K562 (cell line): ENCODE data around the gene ZNF740. TPM values are rescaled to one million over a fixed set of nuclear protein-coding genes. Genes with fewer than 3 reads are reported as not detected.

Experiments used
- EP300 ChIP-seq: IDR thresholded peaks from 2 replicates; pipeline ENCODE4 v1.6.1; 2012; ENCODE audit warnings: low read length, improper control_type of control experiment
- ETV6 ChIP-seq, 3 experiments: fragments of 150-350 bp in 1 of 3; sonication (generic) in 1 of 3; formaldehyde crosslinking in 1 of 3; IDR thresholded peaks; 2 replicates each; pipeline versions ENCODE4 v1.6.1 to v1.8.0; 2014 to 2022; ENCODE audit warnings: borderline replicate concordance in 2 of 3, low read depth in 2 of 3, antibody characterized with exemption in 1 of 3, low read length in 1 of 3, mild to moderate bottlenecking in 1 of 3, missing genetic modification reagents in 1 of 3
- IRF2 ChIP-seq: sonication (generic); formaldehyde crosslinking; IDR thresholded peaks from 2 replicates; pipeline ENCODE4 v1.8.1; 2022; ENCODE audit warnings: mild to moderate bottlenecking, missing genetic modification reagents
- JUN ChIP-seq, 2 experiments: sonication (generic) in 1 of 2; formaldehyde crosslinking in 1 of 2; IDR thresholded peaks; 2 replicates each; pipeline versions ENCODE4 v1.6.1 to v1.8.0; 2012 to 2022; ENCODE audit warnings: borderline replicate concordance in 2 of 2, mild to moderate bottlenecking in 2 of 2, improper control_type of control experiment in 1 of 2, low read depth in 1 of 2, low read length in 1 of 2, missing genetic modification reagents in 1 of 2
- MYNN ChIP-seq, 2 experiments: sonication (generic); formaldehyde crosslinking in 1 of 2; IDR thresholded peaks; 2 replicates each; pipeline versions ENCODE4 v1.5.0 to v1.6.1; 2016 to 2020; ENCODE audit warnings: antibody characterized with exemption in 1 of 2, missing genetic modification reagents in 1 of 2
- NR1H2 ChIP-seq: sonication (generic); formaldehyde crosslinking; IDR thresholded peaks from 2 replicates; pipeline ENCODE4 v1.4.0; 2020; ENCODE audit warnings: mild to moderate bottlenecking, missing genetic modification reagents
- PCBP2 ChIP-seq: fragments of 200-400 bp; formaldehyde crosslinking; IDR thresholded peaks from 2 replicates; pipeline ENCODE4 v1.6.1; 2018; ENCODE audit warnings: low read length, low read depth, mild to moderate bottlenecking, moderate library complexity; ENCODE audit not compliant: poor library complexity, severe bottlenecking
- PURB ChIP-seq: sonication (generic); formaldehyde crosslinking; IDR thresholded peaks from 2 replicates; pipeline ENCODE4 v1.9.0; 2021; ENCODE audit warnings: low read depth, mild to moderate bottlenecking, missing genetic modification reagents
- RBBP5 ChIP-seq: fragments of 200-600 bp; sonication (generic); IDR thresholded peaks from 2 replicates; pipeline ENCODE4 v1.6.1; 2012; ENCODE audit warnings: borderline replicate concordance, mild to moderate bottlenecking, low read length, control low read depth, inconsistent platforms; ENCODE audit not compliant: insufficient read depth, poor library complexity, severe bottlenecking
- RBM25 ChIP-seq: fragments of 200-400 bp; formaldehyde crosslinking; IDR thresholded peaks from 2 replicates; pipeline ENCODE4 v1.6.1; 2018; ENCODE audit warnings: low read length, low read depth, moderate library complexity; ENCODE audit not compliant: severe bottlenecking
- SMAD3 ChIP-seq: fragments of 450-650 bp; formaldehyde crosslinking; conservative IDR thresholded peaks from 2 replicates; pipeline ENCODE4 v1.4.0; 2020; ENCODE audit warnings: mild to moderate bottlenecking
- TEAD1 ChIP-seq, 2 experiments: fragments of 450-650 bp in 1 of 2; sonication (generic) in 1 of 2; formaldehyde crosslinking; IDR thresholded peaks; 2 replicates each; pipeline versions ENCODE4 v1.4.0 to v1.8.0; 2020 to 2022; ENCODE audit warnings: mild to moderate bottlenecking in 2 of 2, missing genetic modification reagents in 1 of 2
- THRAP3 ChIP-seq: fragments of 450-650 bp; IDR thresholded peaks from 2 replicates; pipeline ENCODE4 v1.6.1; 2016; ENCODE audit warnings: mild to moderate bottlenecking, inconsistent platforms, borderline replicate concordance
- TRIM28 ChIP-seq: fragments of 450-650 bp; IDR thresholded peaks from 2 replicates; pipeline ENCODE4 v1.6.1; 2017
- ZEB2 ChIP-seq: fragments of 450-650 bp; IDR thresholded peaks from 2 replicates; pipeline ENCODE4 v1.6.1; 2016
- polyA plus RNA-seq, 8 experiments: library from polyadenylated mRNA; depleted of rRNA in 4 of 8; stranded (reverse) in 5 of 8; unstranded in 3 of 8; fragments of >200 nt; fragmentation: Nextera tagmentation in 2 of 8; fragmentation: Illumina TruSeq in 1 of 8; extraction: Ambion mirVana in 2 of 8; extraction: Trizol in 1 of 8; gene quantifications; 2 replicates each; pipeline versions ENCODE4 v1.2.1 to v1.2.3, GENCODE V29; 2011 to 2014; ENCODE audit warnings: inconsistent platforms in 1 of 8, missing spikeins in 1 of 8
- total RNA-seq, 7 experiments: library from RNA; depleted of rRNA in 6 of 7; stranded (reverse); fragments of >200 nt in 6 of 7; fragmentation: Illumina TruSeq in 2 of 7; extraction: Trizol in 2 of 7; gene quantifications; 2 replicates each; pipeline versions ENCODE4 v1.2.1 to v1.2.3, GENCODE V29; 2011 to 2021; ENCODE audit warnings: low replicate concordance in 1 of 7
- TF ChIP-seq, protein P1 (sequence below): fragments of 250-450 bp; sonication (Bioruptor Pico); IDR thresholded peaks from 2 replicates; pipeline ENCODE4 v1.4.0; 2020; ENCODE audit warnings: borderline replicate concordance
- TF ChIP-seq, protein P2 (sequence below): fragments of 200-800 bp; sonication (Bioruptor generic); IDR thresholded peaks from 2 replicates; pipeline ENCODE4 v1.6.1; 2017; ENCODE audit warnings: missing genetic modification characterization, missing compliant biosample characterization
- TF ChIP-seq, protein P3 (sequence below), 2 experiments: IDR thresholded peaks; 2 replicates each; pipeline ENCODE4 v1.6.1; 2012; ENCODE audit warnings: improper control_type of control experiment in 2 of 2, low read depth in 2 of 2, low read length in 2 of 2, borderline replicate concordance in 1 of 2

Gene ZNF740
- total and polyA plus RNA-seq, 9 of the 15 experiments (the other 6 are each of a cell fraction or from before 2014, with no cell fraction given) = 0.57 to 46.4 (median 18.6) TPM

DNA sequence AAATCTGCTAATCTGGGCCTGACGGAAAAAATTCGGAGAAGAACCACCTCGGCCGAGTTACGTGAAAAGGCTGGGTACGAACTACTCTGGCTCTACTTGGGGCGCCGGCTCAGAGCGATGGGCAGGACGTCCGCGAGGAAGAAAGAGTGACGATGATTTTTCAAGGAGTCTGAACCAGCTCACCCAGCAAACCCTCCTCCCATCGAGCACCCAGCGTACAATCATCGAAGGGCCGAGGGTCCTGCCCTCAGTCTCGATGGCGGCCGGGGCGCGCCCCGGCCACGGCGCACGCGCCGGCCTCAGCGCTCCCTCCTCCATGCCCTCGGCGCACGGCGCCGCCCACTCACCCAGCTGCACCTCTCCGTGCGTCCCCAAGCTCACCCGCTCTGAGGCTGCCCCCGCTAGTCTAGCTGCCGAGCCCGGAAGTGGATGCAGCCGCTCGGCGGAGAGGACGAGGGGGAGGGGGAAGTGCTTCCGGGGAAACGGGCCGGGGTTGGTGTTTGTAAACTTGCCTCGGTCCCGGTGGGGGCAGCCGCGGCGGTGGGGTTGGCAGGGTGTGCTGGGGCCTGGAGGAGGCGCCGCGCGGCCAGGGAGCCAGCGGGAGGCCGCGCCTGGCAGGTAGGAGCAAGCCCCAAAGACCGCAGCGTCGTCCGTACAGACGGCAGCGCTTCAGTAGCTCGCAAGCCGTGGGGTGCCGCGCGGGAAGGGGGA lies at the start of gene ZNF740, which contains the start of gene CSAD (continued):
- 0 out of 4 replicates have a peak, but pooled peaks of 1 of the 2 experiments have one; percentile 46 for TF ChIP-seq TEAD1 (CRISPR knock-in tag; IDR thresholded peaks at IDR 0.05)
- TF ChIP-seq TRIM28 = peak; percentile 4; the same call in 1 of the 2 replicates
- peak; percentile 83 for TF ChIP-seq PCBP2
- TF ChIP-seq, protein P1, sequence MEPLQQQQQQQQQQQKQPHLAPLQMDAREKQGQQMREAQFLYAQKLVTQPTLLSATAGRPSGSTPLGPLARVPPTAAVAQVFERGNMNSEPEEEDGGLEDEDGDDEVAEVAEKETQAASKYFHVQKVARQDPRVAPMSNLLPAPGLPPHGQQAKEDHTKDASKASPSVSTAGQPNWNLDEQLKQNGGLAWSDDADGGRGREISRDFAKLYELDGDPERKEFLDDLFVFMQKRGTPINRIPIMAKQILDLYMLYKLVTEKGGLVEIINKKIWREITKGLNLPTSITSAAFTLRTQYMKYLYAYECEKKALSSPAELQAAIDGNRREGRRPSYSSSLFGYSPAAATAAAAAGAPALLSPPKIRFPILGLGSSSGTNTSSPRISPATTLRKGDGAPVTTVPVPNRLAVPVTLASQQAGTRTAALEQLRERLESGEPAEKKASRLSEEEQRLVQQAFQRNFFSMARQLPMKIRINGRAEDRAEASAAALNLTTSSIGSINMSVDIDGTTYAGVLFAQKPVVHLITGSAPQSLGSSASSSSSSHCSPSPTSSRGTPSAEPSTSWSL = no peak
- TF ChIP-seq, protein P2, sequence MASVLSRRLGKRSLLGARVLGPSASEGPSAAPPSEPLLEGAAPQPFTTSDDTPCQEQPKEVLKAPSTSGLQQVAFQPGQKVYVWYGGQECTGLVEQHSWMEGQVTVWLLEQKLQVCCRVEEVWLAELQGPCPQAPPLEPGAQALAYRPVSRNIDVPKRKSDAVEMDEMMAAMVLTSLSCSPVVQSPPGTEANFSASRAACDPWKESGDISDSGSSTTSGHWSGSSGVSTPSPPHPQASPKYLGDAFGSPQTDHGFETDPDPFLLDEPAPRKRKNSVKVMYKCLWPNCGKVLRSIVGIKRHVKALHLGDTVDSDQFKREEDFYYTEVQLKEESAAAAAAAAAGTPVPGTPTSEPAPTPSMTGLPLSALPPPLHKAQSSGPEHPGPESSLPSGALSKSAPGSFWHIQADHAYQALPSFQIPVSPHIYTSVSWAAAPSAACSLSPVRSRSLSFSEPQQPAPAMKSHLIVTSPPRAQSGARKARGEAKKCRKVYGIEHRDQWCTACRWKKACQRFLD (CRISPR knock-in tag) = peak; percentile 81
- no peak for TF ChIP-seq RBM25
- 0 out of 2 replicates have a peak, but pooled peaks have one; percentile 6 for TF ChIP-seq SMAD3 (CRISPR knock-in tag)
- peak; percentile 43; the same call in 1 of the 2 replicates for TF ChIP-seq JUN (IDR thresholded peaks at IDR 0.05; ENCODE audit: borderline replicate concordance, low read depth, low read length)
- no peak for TF ChIP-seq JUN (CRISPR knock-in tag; IDR thresholded peaks at IDR 0.05; ENCODE audit: borderline replicate concordance)
- TF ChIP-seq IRF2 (CRISPR knock-in tag) = no peak
- peak; percentile 84 for TF ChIP-seq RBBP5
- 0 out of 2 replicates have a peak, but pooled peaks have one; percentile 42 for TF ChIP-seq EP300
- peak; percentile 81; the same call in 1 of the 2 replicates for TF ChIP-seq MYNN (IDR thresholded peaks at IDR 0.05)
- TF ChIP-seq MYNN (CRISPR knock-in tag; IDR thresholded peaks at IDR 0.05) = no peak
- TF ChIP-seq, protein P3, sequence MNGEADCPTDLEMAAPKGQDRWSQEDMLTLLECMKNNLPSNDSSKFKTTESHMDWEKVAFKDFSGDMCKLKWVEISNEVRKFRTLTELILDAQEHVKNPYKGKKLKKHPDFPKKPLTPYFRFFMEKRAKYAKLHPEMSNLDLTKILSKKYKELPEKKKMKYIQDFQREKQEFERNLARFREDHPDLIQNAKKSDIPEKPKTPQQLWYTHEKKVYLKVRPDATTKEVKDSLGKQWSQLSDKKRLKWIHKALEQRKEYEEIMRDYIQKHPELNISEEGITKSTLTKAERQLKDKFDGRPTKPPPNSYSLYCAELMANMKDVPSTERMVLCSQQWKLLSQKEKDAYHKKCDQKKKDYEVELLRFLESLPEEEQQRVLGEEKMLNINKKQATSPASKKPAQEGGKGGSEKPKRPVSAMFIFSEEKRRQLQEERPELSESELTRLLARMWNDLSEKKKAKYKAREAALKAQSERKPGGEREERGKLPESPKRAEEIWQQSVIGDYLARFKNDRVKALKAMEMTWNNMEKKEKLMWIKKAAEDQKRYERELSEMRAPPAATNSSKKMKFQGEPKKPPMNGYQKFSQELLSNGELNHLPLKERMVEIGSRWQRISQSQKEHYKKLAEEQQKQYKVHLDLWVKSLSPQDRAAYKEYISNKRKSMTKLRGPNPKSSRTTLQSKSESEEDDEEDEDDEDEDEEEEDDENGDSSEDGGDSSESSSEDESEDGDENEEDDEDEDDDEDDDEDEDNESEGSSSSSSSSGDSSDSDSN (IDR thresholded peaks at IDR 0.05; ENCODE audit: borderline replicate concordance in 1 of 2, low read depth in 2 of 2, low read length in 2 of 2) = peak in 1 of 2 experiments; percentile 80; a peak in 1 of 4 replicates
- TF ChIP-seq PURB = no peak
- TF ChIP-seq ETV6 (IDR thresholded peaks at IDR 0.05; ENCODE audit: borderline replicate concordance in 1 of 2, low read depth in 2 of 2, low read length in 1 of 2) = peak; percentile 60 to 78; a peak in 3 of 4 replicates
- no peak for TF ChIP-seq ETV6 (CRISPR knock-in tag; IDR thresholded peaks at IDR 0.05; ENCODE audit: borderline replicate concordance)
- no peak for TF ChIP-seq THRAP3
- TF ChIP-seq NR1H2 (CRISPR knock-in tag) = no peak
- no peak for TF ChIP-seq ZEB2
